H1 (cell line): ENCODE measurements around the gene CCDC73. TPM values are rescaled to one million over a fixed set of nuclear protein-coding genes. Genes with fewer than 3 reads are reported as not detected.

Experiments
- CTCF ChIA-PET: fragments of 300-600 bp; sonication (Branson Sonifier 250); formaldehyde crosslinking; loops from one replicate; lab custom pipeline; 2021; ENCODE audit not compliant: partially characterized antibody; lab: Charles Lee
- POLR2A ChIA-PET: fragments of 300-600 bp; sonication (Branson Sonifier 250); formaldehyde crosslinking; loops from one replicate; lab custom pipeline; 2021; ENCODE audit warnings: inconsistent platforms; ENCODE audit not compliant: partially characterized antibody; lab: Charles Lee
- DNase-seq, 2 experiments: peaks; one replicate each; pipeline versions ENCODE4 v3.0.0 to v3.0.0-alpha.2; 2010 to 2022; ENCODE audit warnings: low spot score in 2 of 2, low read depth in 1 of 2, mixed read lengths in 1 of 2
- FAIRE-seq: peaks from 2 replicates; lab custom pipeline; 2011; peaks lifted over from hg19 to GRCh38; lab: Jason Lieb, UNC
- H2AFZ ChIP-seq: 2 replicates; pipeline ENCODE4 v1.8.1; 2012; ENCODE audit warnings: low read length, inconsistent platforms
- H2AK5ac ChIP-seq: 2 replicates; pipeline ENCODE4 v1.6.1; 2013; ENCODE audit warnings: low read depth, low read length
- H2BK120ac ChIP-seq: replicated peaks from 2 replicates; pipeline ENCODE3; 2013; ENCODE audit warnings: low read depth, low read length, inconsistent platforms
- H2BK12ac ChIP-seq: 2 replicates; pipeline ENCODE4 v1.6.1; 2013; ENCODE audit warnings: low read depth, low read length
- H2BK15ac ChIP-seq: 2 replicates; pipeline ENCODE4 v1.6.1; 2013; ENCODE audit warnings: low read length
- H2BK20ac ChIP-seq: 2 replicates; pipeline ENCODE4 v1.6.1; 2013; ENCODE audit warnings: low read length
- H2BK5ac ChIP-seq: 2 replicates; pipeline ENCODE4 v1.6.1; 2013; ENCODE audit warnings: low read depth, low read length
- H3K14ac ChIP-seq: 2 replicates; pipeline ENCODE4 v1.6.1; 2013; ENCODE audit warnings: inconsistent platforms; ENCODE audit not compliant: insufficient read length
- H3K18ac ChIP-seq: 2 replicates; pipeline ENCODE4 v1.6.1; 2013; ENCODE audit warnings: low read length; ENCODE audit errors: extremely low read depth
- H3K23ac ChIP-seq: 2 replicates; pipeline ENCODE4 v1.6.1; 2013; ENCODE audit warnings: inconsistent platforms; ENCODE audit not compliant: insufficient read length
- H3K23me2 ChIP-seq: 2 replicates; pipeline ENCODE4 v1.6.1; 2013; ENCODE audit warnings: low read depth, low read length
- H3K27ac ChIP-seq: 2 replicates; pipeline ENCODE4 v1.6.1; 2011; ENCODE audit warnings: low read depth, low read length, inconsistent platforms
- H3K27me3 ChIP-seq, 4 experiments: replicated peaks in 1 of 4; 1 replicate in 1 of 4; 2 replicates in 3 of 4; pipeline versions ENCODE4 v1.6.1 to v1.8.1; 2011 to 2013; ENCODE audit warnings: low read length in 3 of 4, mild to moderate bottlenecking in 3 of 4, inconsistent platforms in 2 of 4, mixed read lengths in 2 of 4, moderate library complexity in 1 of 4; ENCODE audit not compliant: control insufficient read depth in 3 of 4, insufficient read depth in 3 of 4; ENCODE audit errors: extremely low read depth in 1 of 4
- H3K36me3 ChIP-seq, 4 experiments: 2 replicates each; pipeline versions ENCODE4 v1.6.1 to v1.8.1; 2011 to 2013; ENCODE audit warnings: mild to moderate bottlenecking in 4 of 4, low read length in 3 of 4, moderate library complexity in 2 of 4, control low read depth in 1 of 4, inconsistent platforms in 1 of 4; ENCODE audit not compliant: insufficient read depth in 4 of 4, control insufficient read depth in 2 of 4
- H3K4ac ChIP-seq: replicated peaks from 2 replicates; pipeline ENCODE3; 2013; ENCODE audit warnings: low read length, low read depth, mixed read lengths, inconsistent platforms; ENCODE audit not compliant: insufficient read length
- H3K4me1 ChIP-seq, 4 experiments: replicated peaks in 1 of 4; 1 replicate in 1 of 4; 2 replicates in 3 of 4; pipeline versions ENCODE4 v1.6.1 to v1.8.1; 2011 to 2013; ENCODE audit warnings: low read length in 3 of 4, inconsistent platforms in 2 of 4, mixed read lengths in 1 of 4; ENCODE audit not compliant: insufficient read depth in 4 of 4, control insufficient read depth in 3 of 4
- H3K4me2 ChIP-seq, 2 experiments: 2 replicates each; pipeline versions ENCODE4 v1.6.1 to v1.8.1; 2011 to 2013; ENCODE audit warnings: low read depth in 2 of 2, low read length in 2 of 2, control low read depth in 1 of 2, inconsistent platforms in 1 of 2, mild to moderate bottlenecking in 1 of 2; ENCODE audit not compliant: insufficient read depth in 1 of 2
- H3K4me3 ChIP-seq, 4 experiments: fragments of 200-600, 300-600 bp in 1 of 4; sonication (generic), shearing (Covaris generic), sonication (Bioruptor Twin) in 1 of 4; 2 replicates each; pipeline versions ENCODE4 v1.5.1 to v1.8.1; 2011 to 2016; ENCODE audit warnings: low read length in 4 of 4, low read depth in 3 of 4, control low read depth in 2 of 4, inconsistent platforms in 2 of 4, mild to moderate bottlenecking in 2 of 4, mixed read lengths in 1 of 4, moderate library complexity in 1 of 4; ENCODE audit not compliant: insufficient read depth in 2 of 4; ENCODE audit errors: extremely low read depth in 1 of 4
- H3K56ac ChIP-seq: replicated peaks from 2 replicates; pipeline ENCODE3; 2013; ENCODE audit warnings: low read depth, mild to moderate bottlenecking, mixed read lengths, low read length, inconsistent platforms; ENCODE audit not compliant: insufficient read length
- H3K79me1 ChIP-seq: 2 replicates; pipeline ENCODE4 v1.6.1; 2013; ENCODE audit warnings: low read depth, low read length, control low read depth
- H3K79me2 ChIP-seq, 2 experiments: 2 replicates each; pipeline versions ENCODE4 v1.6.1 to v1.8.1; 2012 to 2013; ENCODE audit warnings: low read length in 2 of 2, mild to moderate bottlenecking in 2 of 2, inconsistent platforms in 1 of 2; ENCODE audit not compliant: insufficient read depth in 2 of 2, control insufficient read depth in 1 of 2
- H3K9ac ChIP-seq, 4 experiments: replicated peaks in 1 of 4; 1 replicate in 1 of 4; 2 replicates in 3 of 4; pipeline versions ENCODE4 v1.6.1 to v1.8.1; 2011 to 2013; ENCODE audit warnings: low read depth in 3 of 4, low read length in 3 of 4, control low read depth in 2 of 4, mild to moderate bottlenecking in 2 of 4, moderate library complexity in 2 of 4, inconsistent platforms in 1 of 4; ENCODE audit errors: extremely low read depth in 1 of 4
- H3K9me3 ChIP-seq, 2 experiments: 2 replicates each; pipeline versions ENCODE4 v1.6.1 to v1.8.1; 2012 to 2013; ENCODE audit warnings: mild to moderate bottlenecking in 2 of 2, moderate library complexity in 2 of 2, control low read depth in 1 of 2, inconsistent platforms in 1 of 2, low read depth in 1 of 2, low read length in 1 of 2, mixed read lengths in 1 of 2; ENCODE audit not compliant: insufficient read depth in 2 of 2
- H4K20me1 ChIP-seq, 2 experiments: replicated peaks in 1 of 2; 2 replicates each; pipeline versions ENCODE3 to v1.8.1; 2011 to 2013; ENCODE audit warnings: inconsistent platforms in 2 of 2, low read length in 2 of 2, mild to moderate bottlenecking in 1 of 2; ENCODE audit not compliant: insufficient read depth in 2 of 2, control insufficient read depth in 1 of 2
- H4K5ac ChIP-seq: 2 replicates; pipeline ENCODE4 v1.6.1; 2013; ENCODE audit warnings: low read length, low read depth, mixed read lengths, inconsistent platforms; ENCODE audit not compliant: insufficient read length
- H4K8ac ChIP-seq: 2 replicates; pipeline ENCODE4 v1.8.0; 2013; ENCODE audit warnings: mild to moderate bottlenecking, moderate library complexity, low read length, inconsistent platforms; ENCODE audit not compliant: insufficient read depth; ENCODE audit errors: extremely low read depth
- H4K91ac ChIP-seq: replicated peaks from 2 replicates; pipeline ENCODE3; 2013; ENCODE audit warnings: low read length, mixed read lengths, inconsistent platforms; ENCODE audit not compliant: insufficient read length
- BRCA1 ChIP-seq: IDR thresholded peaks from 2 replicates; pipeline ENCODE4 v1.6.1; 2012; ENCODE audit warnings: low read depth, low read length, improper control_type of control experiment
- CHD1 ChIP-seq: IDR thresholded peaks from 2 replicates; pipeline ENCODE4 v1.6.1; 2012; ENCODE audit warnings: low read depth, low read length, improper control_type of control experiment
- EP300 ChIP-seq, 2 experiments: IDR thresholded peaks; 1 replicate in 1 of 2; 2 replicates in 1 of 2; pipeline ENCODE4 v1.6.1; 2011 to 2012; ENCODE audit warnings: low read depth in 2 of 2, low read length in 2 of 2, mild to moderate bottlenecking in 2 of 2, borderline replicate concordance in 1 of 2, inconsistent platforms in 1 of 2, moderate library complexity in 1 of 2
- GTF2F1 ChIP-seq: IDR thresholded peaks from 2 replicates; pipeline ENCODE4 v1.6.1; 2012; ENCODE audit warnings: low read depth, low read length, improper control_type of control experiment, borderline replicate concordance
- JUND ChIP-seq: IDR thresholded peaks from 2 replicates; pipeline ENCODE4 v1.6.1; 2011; ENCODE audit warnings: mild to moderate bottlenecking, improper control_type of control experiment, low read length
- POU5F1 ChIP-seq: IDR thresholded peaks from 2 replicates; pipeline ENCODE4 v1.6.1; 2011; ENCODE audit warnings: low read depth, mild to moderate bottlenecking, low read length, moderate library complexity
- RAD21 ChIP-seq, 2 experiments: IDR thresholded peaks in 1 of 2; conservative IDR thresholded peaks in 1 of 2; 2 replicates each; pipeline ENCODE4 v1.6.1; 2011; ENCODE audit warnings: low read depth in 2 of 2, low read length in 2 of 2, improper control_type of control experiment in 1 of 2, inconsistent platforms in 1 of 2, mild to moderate bottlenecking in 1 of 2, moderate library complexity in 1 of 2
- RXRA ChIP-seq: IDR thresholded peaks from 2 replicates; pipeline ENCODE4 v1.6.1; 2011; ENCODE audit warnings: low read depth, mild to moderate bottlenecking, low read length, moderate library complexity; ENCODE audit not compliant: insufficient read depth
- SP4 ChIP-seq: IDR thresholded peaks from 2 replicates; pipeline ENCODE4 v1.6.1; 2012; ENCODE audit warnings: low read length, inconsistent platforms
- SUZ12 ChIP-seq: fragments of 200-600 bp; sonication (generic); IDR thresholded peaks from 2 replicates; pipeline ENCODE4 v1.6.1; 2012; ENCODE audit warnings: mild to moderate bottlenecking, inconsistent platforms, low read length, moderate library complexity, mixed read lengths
- WGBS, 2 experiments: shearing (Covaris generic) in 1 of 2; methylation state at CpG; one replicate each; pipeline versions ENCODE4 v1.1.6 to v1.1.7; 2013 to 2015; ENCODE audit warnings: low lambda C conversion rate in 2 of 2, mixed read lengths in 2 of 2, inconsistent platforms in 1 of 2, low coverage in 1 of 2, missing lambda C conversion rate in 1 of 2; ENCODE audit not compliant: insufficient replicate concordance in 2 of 2, insufficient coverage in 1 of 2, insufficient read length in 1 of 2; ENCODE audit errors: extremely low coverage in 1 of 2, missing lambda C conversion rate in 1 of 2; 5-methylcytosine and 5-hydroxymethylcytosine counted together
- polyA plus RNA-seq, 7 experiments: library from polyadenylated mRNA; depleted of rRNA in 3 of 7; stranded (reverse) in 5 of 7; unstranded in 2 of 7; fragments of >200 nt in 5 of 7; fragments of 200-250 nt in 2 of 7; gene quantifications; 1 replicate in 5 of 7; 2 replicates in 1 of 7; 4 replicates in 1 of 7; pipeline versions ENCODE4 v1.2.1 to v1.2.3, GENCODE V29; 2011 to 2013; ENCODE audit warnings: missing spikeins in 2 of 7, mixed read lengths in 2 of 7
- total RNA-seq: library from RNA; stranded (reverse); fragmentation: NEBNext Ultra II Directional; extraction: Animal tissue kit (Norgen Biotek cat#: 25700); gene quantifications from 2 replicates; pipeline ENCODE4 v1.2.1, GENCODE V29; 2021

The CCDC73 gene
- total and polyA plus RNA-seq, 2 of the 8 experiments (the other 6 are each of a cell fraction or from before 2014, with no cell fraction given): not detected

GRCh38 chr11:32729976-32730375 lies 64.5 kb downstream of the CCDC73 start:
- no peak for FAIRE-seq

More at GRCh38 chr11:32729976-32730375, 64.5 kb downstream of the CCDC73 start:
- TF ChIP-seq POU5F1 (no peak), JUND (no peak), SP4 (no peak), RXRA (no peak), SUZ12 (no peak), CHD1 (no peak), EP300 (IDR thresholded peaks at IDR 0.05; ENCODE audit: borderline replicate concordance in 1 of 2, low read depth in 2 of 2, low read length in 2 of 2) (no peak), GTF2F1 (no peak), BRCA1 (no peak), RAD21 (IDR thresholded peaks at IDR 0.05 in 1 of 2, conservative IDR thresholded peaks at IDR 0.05 in 1 of 2; ENCODE audit: low read depth in 2 of 2, low read length in 2 of 2) (no peak)
- WGBS, 2 experiments: 96% methylated on average over 1 of the region's 1 CpG; no CpG with 5 or more reads in 1 of the 2 experiments
- Histone ChIP-seq H3K9me3 (peaks cover 11% of the 10 kb centered on the region in 2 experiments), H4K91ac (no peak overlapping the region), H3K23me2 (no peaks in the 10 kb centered on the region), H2AK5ac (no peak overlapping the region), H2BK120ac (no peak overlapping the region), H4K8ac (no peak overlapping the region), H3K18ac (no peak overlapping the region), H2AFZ (no peak overlapping the region), H3K79me2 (no peaks in the 10 kb centered on the region), H3K27ac (no peak overlapping the region), H2BK15ac (no peak overlapping the region), H2BK12ac (no peak overlapping the region), H3K4me3 (no peak overlapping the region), H3K4me1 (no peaks in the 10 kb centered on the region), H4K20me1 (no peaks in the 10 kb centered on the region), H3K14ac (no peak overlapping the region), H3K56ac (no peak overlapping the region), H3K27me3 (no peaks in the 10 kb centered on the region), H3K36me3 (no peaks in the 10 kb centered on the region), H3K9ac (no peak overlapping the region), H3K23ac (no peak overlapping the region), H2BK5ac (no peak overlapping the region), H2BK20ac (no peak overlapping the region), H3K4me2 (no peak overlapping the region), H4K5ac (no peak overlapping the region), H3K79me1 (no peaks in the 10 kb centered on the region), H3K4ac (no peak overlapping the region)
- DNase-seq: no peak
- CTCF ChIA-PET: interaction anchor here (0.7 to 1.1 kb wide), 2 partner anchors 16 to 79 kb away, joined by 3 read pairs; no protein-coding TSS in a partner anchor
- POLR2A ChIA-PET: no interaction called here
